Measurements from ENCODE around the gene ADCY3. TPM values are rescaled to one million over a fixed set of nuclear protein-coding genes. Genes with fewer than 3 reads are reported as not detected.

Gene ADCY3
- total RNA-seq, 1 experiment from 2014 or later = 50.3 TPM

GRCh38 chr2:24826773-24827145 is 93.3 kb downstream of the ADCY3 start:
- Mint-ChIP-seq H3K27me3 (ENCODE audit: insufficient read depth, unreplicated experiment) (no peaks in the 10 kb centered on the region), H3K4me1 (ENCODE audit: insufficient read depth, unreplicated experiment) (no peaks in the 10 kb centered on the region), H3K36me3 (ENCODE audit: insufficient read depth, unreplicated experiment) (peaks cover 34% of the 10 kb centered on the region), H3K27ac (ENCODE audit: low read depth, unreplicated experiment) (no peak overlapping the region), H3K9me3 (ENCODE audit: unreplicated experiment) (no peaks in the 10 kb centered on the region), H3K4me3 (ENCODE audit: unreplicated experiment) (no peak overlapping the region)
- intact Hi-C loops (cut with micrococcal nuclease) = loop anchor here (1.0 to 10.0 kb wide), 6 partner anchors 34 to 602 kb away; no protein-coding TSS in a partner anchor
- POLR2A ChIA-PET = no interaction called here
- CTCF ChIA-PET = interaction anchor here (0.5 to 8.1 kb wide), 11 partner anchors 8 to 941 kb away, joined by 3 to 108 read pairs (median 3); no protein-coding TSS in a partner anchor
- no peak for DNase-seq (ENCODE audit: unreplicated experiment)
- BruUV-seq (replicated peaks) = no TSS peak
- TF ChIP-seq CTCF (IDR thresholded peaks at IDR 0.05; ENCODE audit: unreplicated experiment) = no peak

GRCh38 chr2:24825883-24826772 is 93.9 kb downstream of the ADCY3 start:
- no peaks in the 10 kb centered on the region for H3K27me3 Mint-ChIP-seq (ENCODE audit: insufficient read depth, unreplicated experiment)
- H3K4me3 Mint-ChIP-seq (ENCODE audit: unreplicated experiment) = no peak overlapping the region
- no TSS peak for BruUV-seq (replicated peaks)
- TF ChIP-seq CTCF (IDR thresholded peaks at IDR 0.05; ENCODE audit: unreplicated experiment) = no peak
- no peaks in the 10 kb centered on the region for H3K4me1 Mint-ChIP-seq (ENCODE audit: insufficient read depth, unreplicated experiment)
- H3K27ac Mint-ChIP-seq (ENCODE audit: low read depth, unreplicated experiment) = no peak overlapping the region
- intact Hi-C loops (cut with micrococcal nuclease) = loop anchor here (5.0 to 10.0 kb wide), 2 partner anchors 371 to 601 kb away; no protein-coding TSS in a partner anchor
- DNase-seq (ENCODE audit: unreplicated experiment) = no peak
- peaks cover 40% of the 10 kb centered on the region for H3K36me3 Mint-ChIP-seq (ENCODE audit: insufficient read depth, unreplicated experiment)
- CTCF ChIA-PET = interaction anchor here (0.7 to 8.1 kb wide), 8 partner anchors 10 to 941 kb away, joined by 3 to 108 read pairs (median 3); no protein-coding TSS in a partner anchor
- POLR2A ChIA-PET = no interaction called here
- no peaks in the 10 kb centered on the region for H3K9me3 Mint-ChIP-seq (ENCODE audit: unreplicated experiment)

GRCh38 chr2:24824966-24825882 is 94.8 kb downstream of the ADCY3 start:
- intact Hi-C loops (cut with micrococcal nuclease) = loop anchor here (5.0 to 10.0 kb wide), 2 partner anchors 372 to 600 kb away; no protein-coding TSS in a partner anchor
- ChIA-PET CTCF (interaction anchor here (0.6 to 8.1 kb wide), 13 partner anchors 9 to 416 kb away, joined by 3 to 108 read pairs (median 3); partner anchors contain the start of genes CENPO and PTRHD1), POLR2A (no interaction called here)
- H3K9me3 Mint-ChIP-seq (ENCODE audit: unreplicated experiment) = no peaks in the 10 kb centered on the region
- H3K4me1 Mint-ChIP-seq (ENCODE audit: insufficient read depth, unreplicated experiment) = no peaks in the 10 kb centered on the region
- BruUV-seq (replicated peaks) = no TSS peak
- peaks cover 44% of the 10 kb centered on the region for H3K36me3 Mint-ChIP-seq (ENCODE audit: insufficient read depth, unreplicated experiment)
- H3K4me3 Mint-ChIP-seq (ENCODE audit: unreplicated experiment) = no peak overlapping the region
- no peak overlapping the region for H3K27ac Mint-ChIP-seq (ENCODE audit: low read depth, unreplicated experiment)
- no peaks in the 10 kb centered on the region for H3K27me3 Mint-ChIP-seq (ENCODE audit: insufficient read depth, unreplicated experiment)
- DNase-seq (ENCODE audit: unreplicated experiment) = peak; percentile 34
- TF ChIP-seq CTCF (IDR thresholded peaks at IDR 0.05; ENCODE audit: unreplicated experiment) = peak; percentile 54
